B cell (primary cell): ENCODE results near the gene SLC44A1. TPM values are rescaled to one million over a fixed set of nuclear protein-coding genes. Genes with fewer than 3 reads are reported as not detected.
"Not testable (repeated sequence)": the region's sequence is repeated elsewhere in the genome, so short reads cannot be mapped to it uniquely, and the experiment has no call there.

Source experiments
- ATAC-seq: fragments of 200-7000 bp; cut with Tn5 transposase; one replicate; pipeline ENCODE4 v1.10.0; 2021; ENCODE audit warnings: low read depth, mild to moderate bottlenecking, moderate number of reproducible peaks, moderate library complexity
- CTCF ChIA-PET: fragments of 350-600 bp; sonication (Branson Sonifier 250); formaldehyde crosslinking; loops from one replicate; lab custom pipeline; 2021; ENCODE audit warnings: antibody characterized with exemption, inconsistent platforms; lab: Charles Lee
- POLR2A ChIA-PET: fragments of 350-600 bp; sonication (Branson Sonifier 250); formaldehyde crosslinking; loops from one replicate; lab custom pipeline; 2021; ENCODE audit warnings: antibody characterized with exemption; lab: Charles Lee
- DNase-seq: peaks from one replicate; pipeline ENCODE4 v3.0.0; 2013
- H2AFZ ChIP-seq: 2 replicates; pipeline ENCODE4 v1.6.1; 2012; ENCODE audit warnings: mild to moderate bottlenecking, low read depth, low read length; ENCODE audit not compliant: insufficient read depth, poor library complexity, severe bottlenecking
- H3K27ac ChIP-seq, 2 donors: 1 replicate in 1 of 2; 2 replicates in 1 of 2; pipeline ENCODE4 v1.5.1; 2012 to 2013; ENCODE audit warnings: low read length in 2 of 2, mild to moderate bottlenecking in 2 of 2, moderate library complexity in 1 of 2
- H3K27me3 ChIP-seq, 4 experiments: fragments of 200-600 bp in 1 of 4; sonication (generic) in 1 of 4; replicated peaks in 1 of 4; 1 replicate in 2 of 4; 2 replicates in 2 of 4; pipeline versions ENCODE4 v1.6.1 to v1.7.0; 2013 to 2016; ENCODE audit warnings: low read length in 3 of 4, mild to moderate bottlenecking in 2 of 4, mixed read lengths in 1 of 4, moderate library complexity in 1 of 4; ENCODE audit not compliant: insufficient read depth in 4 of 4, control insufficient read depth in 3 of 4; ENCODE audit errors: control extremely low read depth in 1 of 4
- H3K36me3 ChIP-seq, 2 experiments: replicated peaks in 1 of 2; 1 replicate in 1 of 2; 2 replicates in 1 of 2; pipeline versions ENCODE4 v1.6.1 to v1.7.1; 2013; ENCODE audit warnings: low read length in 1 of 2; ENCODE audit not compliant: insufficient read depth in 2 of 2, control insufficient read depth in 1 of 2; ENCODE audit errors: control extremely low read depth in 1 of 2, extremely low read depth in 1 of 2
- H3K4me1 ChIP-seq, 2 donors: fragments of 200-600 bp in 1 of 2; sonication (generic) in 1 of 2; 1 replicate in 1 of 2; 2 replicates in 1 of 2; pipeline versions ENCODE4 v1.5.1 to v1.6.1; 2013 to 2017; ENCODE audit warnings: low read length in 2 of 2; ENCODE audit not compliant: control insufficient read depth in 2 of 2, insufficient read depth in 2 of 2
- H3K4me2 ChIP-seq: replicated peaks from 2 replicates; pipeline ENCODE3; 2012; ENCODE audit warnings: mild to moderate bottlenecking, low read depth, low read length; ENCODE audit not compliant: poor library complexity, severe bottlenecking
- H3K4me3 ChIP-seq, 5 experiments: fragments of 200-600 bp in 1 of 5; sonication (generic) in 1 of 5; 1 replicate in 3 of 5; 2 replicates in 2 of 5; pipeline versions ENCODE4 v1.5.1 to v1.7.0; 2011 to 2016; ENCODE audit warnings: low read length in 4 of 5, mild to moderate bottlenecking in 4 of 5, low read depth in 2 of 5, control low read depth in 1 of 5, moderate library complexity in 1 of 5; ENCODE audit not compliant: insufficient read depth in 1 of 5; ENCODE audit errors: control extremely low read depth in 1 of 5, extremely low read depth in 1 of 5
- H3K79me2 ChIP-seq: fragments of 200-600 bp; sonication (generic); one replicate; pipeline ENCODE4 v1.6.0; 2016; ENCODE audit warnings: low read length; ENCODE audit not compliant: control insufficient read depth, insufficient read depth
- H3K9ac ChIP-seq: fragments of 200-600 bp; sonication (generic); 2 replicates; pipeline ENCODE4 v1.6.1; 2017; ENCODE audit warnings: mild to moderate bottlenecking, low read length, moderate library complexity
- H3K9me3 ChIP-seq, 3 donors: one replicate each; pipeline versions ENCODE4 v1.6.1 to v1.7.1; 2013; ENCODE audit warnings: low read length in 2 of 3; ENCODE audit not compliant: control insufficient read depth in 2 of 3, insufficient read depth in 1 of 3; ENCODE audit errors: control extremely low read depth in 1 of 3
- H4K20me1 ChIP-seq: 2 replicates; pipeline ENCODE4 v1.6.0; 2012; ENCODE audit warnings: mild to moderate bottlenecking, low read length; ENCODE audit not compliant: insufficient read depth, control insufficient read depth, poor library complexity, severe bottlenecking
- H3K27ac Mint-ChIP-seq: one replicate; pipeline ENCODE4 v1.8.0; 2021; ENCODE audit warnings: mixed read lengths
- H3K27me3 Mint-ChIP-seq: one replicate; pipeline ENCODE4 v1.8.0; 2021; ENCODE audit warnings: mixed read lengths
- H3K4me1 Mint-ChIP-seq: one replicate; pipeline ENCODE4 v1.8.0; 2021; ENCODE audit warnings: mixed read lengths
- H3K4me3 Mint-ChIP-seq: one replicate; pipeline ENCODE4 v1.8.0; 2021; ENCODE audit warnings: mixed read lengths
- H3K9me3 Mint-ChIP-seq: one replicate; pipeline ENCODE4 v1.8.0; 2022; ENCODE audit warnings: mixed read lengths; ENCODE audit not compliant: insufficient read depth
- EZH2 ChIP-seq: IDR thresholded peaks from 2 replicates; pipeline ENCODE4 v1.6.1; 2012; ENCODE audit warnings: borderline replicate concordance, low read depth, mild to moderate bottlenecking, moderate library complexity, low read length; ENCODE audit not compliant: insufficient read depth, poor library complexity, severe bottlenecking
- WGBS: methylation state at CpG from one replicate; pipeline ENCODE4 v1.1.5; 2013; ENCODE audit warnings: missing lambda C conversion rate; ENCODE audit not compliant: insufficient coverage; 5-methylcytosine and 5-hydroxymethylcytosine counted together
- intact Hi-C: fragments of 100-400 bp; cut with micrococcal nuclease; formaldehyde crosslinking; loops from one replicate; pipeline ENCODE4 v1.10.0; 2022
- polyA plus RNA-seq: library from polyadenylated mRNA; depleted of rRNA; stranded (reverse); fragments of >200 nt; gene quantifications from 2 replicates; pipeline ENCODE4 v1.2.3, GENCODE V29; 2012
- total RNA-seq, 2 donors: library from RNA; stranded (reverse); fragments of 120-200 nt in 1 of 2; gene quantifications; 1 replicate in 1 of 2; 2 replicates in 1 of 2; pipeline versions ENCODE4 v1.2.3 to v1.2.4, GENCODE V29; 2013 to 2022
- TF ChIP-seq, protein P1 (sequence below): fragments of 200-600 bp; IDR thresholded peaks from one replicate; pipeline ENCODE4 v1.8.0; 2022; ENCODE audit warnings: antibody characterized with exemption, mild to moderate bottlenecking

Gene SLC44A1
- total and polyA plus RNA-seq, 2 donors (not counting 1 experiment from before 2014, with no cell fraction given): 2.2 to 17.7 TPM

DNA sequence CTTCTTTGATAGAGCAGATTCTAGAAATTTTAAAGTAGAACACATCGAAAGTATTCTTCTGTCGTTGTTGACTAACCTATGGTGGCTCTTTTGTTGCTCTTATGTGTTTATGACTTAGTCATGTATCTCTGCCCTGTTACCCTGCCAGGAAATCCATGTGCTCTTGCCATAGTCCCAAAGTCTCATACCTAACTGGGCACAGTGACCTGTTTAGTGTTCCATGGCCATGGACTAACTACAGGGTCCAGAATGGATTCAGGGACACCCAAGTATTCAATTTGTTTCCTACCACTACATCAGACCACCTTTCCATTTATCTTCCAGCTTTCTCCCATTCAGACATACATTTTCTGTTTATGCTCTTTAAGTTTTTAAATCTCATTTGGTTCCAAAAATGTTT lies 18.0 kb downstream of the SLC44A1 start:
- TF ChIP-seq, protein P1, sequence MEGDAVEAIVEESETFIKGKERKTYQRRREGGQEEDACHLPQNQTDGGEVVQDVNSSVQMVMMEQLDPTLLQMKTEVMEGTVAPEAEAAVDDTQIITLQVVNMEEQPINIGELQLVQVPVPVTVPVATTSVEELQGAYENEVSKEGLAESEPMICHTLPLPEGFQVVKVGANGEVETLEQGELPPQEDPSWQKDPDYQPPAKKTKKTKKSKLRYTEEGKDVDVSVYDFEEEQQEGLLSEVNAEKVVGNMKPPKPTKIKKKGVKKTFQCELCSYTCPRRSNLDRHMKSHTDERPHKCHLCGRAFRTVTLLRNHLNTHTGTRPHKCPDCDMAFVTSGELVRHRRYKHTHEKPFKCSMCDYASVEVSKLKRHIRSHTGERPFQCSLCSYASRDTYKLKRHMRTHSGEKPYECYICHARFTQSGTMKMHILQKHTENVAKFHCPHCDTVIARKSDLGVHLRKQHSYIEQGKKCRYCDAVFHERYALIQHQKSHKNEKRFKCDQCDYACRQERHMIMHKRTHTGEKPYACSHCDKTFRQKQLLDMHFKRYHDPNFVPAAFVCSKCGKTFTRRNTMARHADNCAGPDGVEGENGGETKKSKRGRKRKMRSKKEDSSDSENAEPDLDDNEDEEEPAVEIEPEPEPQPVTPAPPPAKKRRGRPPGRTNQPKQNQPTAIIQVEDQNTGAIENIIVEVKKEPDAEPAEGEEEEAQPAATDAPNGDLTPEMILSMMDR: no peak
- TF ChIP-seq EZH2: no peak
- Histone ChIP-seq H3K27ac (no peak overlapping the region), H3K79me2 (peaks cover 4% of the 10 kb centered on the region), H2AFZ (no peak overlapping the region), H4K20me1 (no peaks in the 10 kb centered on the region), H3K9ac (no peak overlapping the region), H3K4me1 (peaks cover 5 to 19% of the 10 kb centered on the region in 2 donors), H3K36me3 (no peaks in the 10 kb centered on the region), H3K9me3 (no peaks in the 10 kb centered on the region), H3K4me3 (no peak overlapping the region), H3K4me2 (no peak overlapping the region), H3K27me3 (no peaks in the 10 kb centered on the region)
- peaks cover 21% of the 10 kb centered on the region for H3K4me1 Mint-ChIP-seq
- ChIA-PET CTCF (interaction anchor here (0.6 kb wide), 1 partner anchor 13 kb away, joined by 3 read pairs; no protein-coding TSS in a partner anchor), POLR2A (no interaction called here)
- no peaks in the 10 kb centered on the region for H3K27me3 Mint-ChIP-seq
- no peaks in the 10 kb centered on the region for H3K9me3 Mint-ChIP-seq
- intact Hi-C loops: no loop called here
- no peak overlapping the region for H3K27ac Mint-ChIP-seq
- no CpG with 5 or more reads among the region's 2 CpGs for WGBS
- H3K4me3 Mint-ChIP-seq: no peak overlapping the region
- DNase-seq (no peak), ATAC-seq (no peak)

DNA sequence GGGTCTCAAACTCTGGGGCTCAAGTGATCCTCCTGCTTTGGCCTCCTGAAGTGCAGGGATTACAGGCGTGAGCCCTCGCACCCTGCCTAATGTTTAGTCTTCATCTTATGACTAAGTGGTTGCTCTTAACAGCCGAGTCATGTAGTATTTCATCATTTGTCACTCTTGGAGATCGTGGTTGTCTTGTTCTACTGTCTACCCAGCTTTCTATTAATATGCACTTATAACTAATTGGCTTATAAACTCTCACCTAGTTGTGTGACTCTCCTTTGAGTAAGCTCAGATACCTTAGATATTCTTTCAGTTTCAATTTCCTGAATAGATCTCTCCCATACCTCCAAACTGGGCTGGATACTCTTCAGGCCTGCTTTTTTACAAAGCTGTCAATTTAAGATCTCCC lies 19.9 kb downstream of the SLC44A1 start:
- intact Hi-C loops: no loop called here
- H3K79me2 ChIP-seq: peaks cover 5% of the 10 kb centered on the region
- Mint-ChIP-seq H3K4me1 (peaks cover 13% of the 10 kb centered on the region), H3K27ac (no peak overlapping the region), H3K9me3 (no peaks in the 10 kb centered on the region), H3K27me3 (no peaks in the 10 kb centered on the region), H3K4me3 (no peak overlapping the region)
- 92% methylated on average over 2 of the region's 4 CpGs for WGBS
- POLR2A ChIA-PET: no interaction called here
- no peaks in the 10 kb centered on the region for H3K9me3 ChIP-seq
- no peak overlapping the region for H2AFZ ChIP-seq
- CTCF ChIA-PET: no interaction called here
- H3K4me2 ChIP-seq: no peak overlapping the region
- H4K20me1 ChIP-seq: no peaks in the 10 kb centered on the region
- no peak overlapping the region for H3K4me3 ChIP-seq
- ATAC-seq: no peak
- no peak overlapping the region for H3K27ac ChIP-seq
- H3K9ac ChIP-seq: no peak overlapping the region
- H3K36me3 ChIP-seq: no peaks in the 10 kb centered on the region
- peaks cover 5 to 8% of the 10 kb centered on the region in 2 donors for H3K4me1 ChIP-seq
- no peak for TF ChIP-seq EZH2
- TF ChIP-seq, protein P1: no peak
- no peaks in the 10 kb centered on the region for H3K27me3 ChIP-seq
- no peak for DNase-seq

DNA sequence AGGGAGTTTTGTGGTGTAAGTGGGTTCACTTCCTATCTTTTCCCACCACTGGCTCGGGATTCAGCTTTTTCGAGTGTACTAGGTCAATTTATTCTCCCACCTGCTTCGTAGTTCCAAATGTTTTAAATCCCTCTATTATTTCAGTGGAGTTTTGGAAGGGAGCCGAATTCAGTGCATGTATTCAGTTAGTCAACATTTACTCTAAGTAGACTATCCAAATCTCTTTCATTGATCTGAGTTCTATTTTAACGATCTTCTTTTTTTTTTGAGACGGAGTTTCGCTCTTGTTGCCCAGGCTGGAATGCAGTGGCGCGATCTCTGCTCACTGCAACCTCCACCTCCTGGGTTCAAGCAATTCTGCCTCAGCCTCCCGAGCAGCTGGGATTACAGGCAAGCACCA lies 23.8 kb downstream of the SLC44A1 start:
- intact Hi-C loops, H3K9ac ChIP-seq, H3K27me3 Mint-ChIP-seq, ATAC-seq, H3K36me3 ChIP-seq, H3K4me3 ChIP-seq, H3K27ac Mint-ChIP-seq, H3K27ac ChIP-seq, DNase-seq, H3K4me1 ChIP-seq, H3K4me3 Mint-ChIP-seq, H4K20me1 ChIP-seq, H3K9me3 ChIP-seq, H3K4me1 Mint-ChIP-seq, H3K4me2 ChIP-seq, H3K9me3 Mint-ChIP-seq, H3K27me3 ChIP-seq, H3K79me2 ChIP-seq, POLR2A ChIA-PET, H2AFZ ChIP-seq: not testable (repeated sequence)
- 98% methylated on average over 6 of the region's 10 CpGs for WGBS
- CTCF ChIA-PET: interaction anchor here (0.5 kb wide), 1 partner anchor 85 kb away, joined by 3 read pairs; no protein-coding TSS in a partner anchor
